HG02642 (cell line): ENCODE data around the gene TEPSIN.

Experiments used
- ATAC-seq: cut with Tn5 transposase; IDR thresholded peaks from one replicate; pipeline ENCODE4 v1.9.1; 2021; ENCODE audit warnings: mild to moderate bottlenecking; ENCODE audit not compliant: unreplicated experiment, poor library complexity

Gene TEPSIN

DNA sequence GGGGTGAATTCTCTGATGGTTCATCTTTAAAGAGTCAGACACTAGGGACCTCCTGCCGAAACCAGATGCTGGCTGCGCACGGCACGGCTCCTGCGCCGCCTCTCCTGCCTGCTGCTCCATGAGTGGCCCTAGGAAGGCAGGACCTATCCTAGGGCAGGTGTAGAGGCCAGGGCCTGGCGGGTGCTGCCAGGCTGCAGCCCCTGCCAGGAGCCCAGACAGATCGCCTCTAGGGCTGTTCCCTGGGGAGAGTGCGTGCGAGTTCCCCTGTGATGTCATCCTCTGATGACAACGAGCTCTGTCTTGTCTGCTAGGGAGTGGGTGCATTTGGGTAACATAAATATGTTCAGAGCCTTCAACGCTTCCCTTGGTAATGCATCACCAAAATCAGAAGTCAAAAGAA lies 32.4 kb upstream of the TEPSIN start:
- no peak for ATAC-seq

DNA sequence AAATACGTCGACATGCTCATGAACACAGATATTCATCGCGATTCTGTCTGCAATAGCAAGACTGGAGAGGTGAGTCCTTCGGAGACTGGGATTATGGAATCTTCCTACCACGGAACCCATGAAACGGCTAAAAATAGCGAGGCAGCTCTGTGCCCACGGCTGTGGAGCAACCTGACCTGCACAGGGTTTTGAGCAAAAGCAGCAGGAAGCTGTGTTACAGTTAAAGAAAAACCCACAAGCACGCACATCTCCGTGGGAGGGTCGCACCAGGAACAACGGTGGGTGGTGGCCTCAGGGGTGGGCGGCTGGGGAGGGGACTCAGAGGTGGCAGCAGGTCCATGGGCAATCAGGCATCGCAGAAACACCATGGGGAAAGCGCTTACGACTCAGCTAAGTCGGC lies 31.4 kb upstream of the TEPSIN start:
- no peak for ATAC-seq

DNA sequence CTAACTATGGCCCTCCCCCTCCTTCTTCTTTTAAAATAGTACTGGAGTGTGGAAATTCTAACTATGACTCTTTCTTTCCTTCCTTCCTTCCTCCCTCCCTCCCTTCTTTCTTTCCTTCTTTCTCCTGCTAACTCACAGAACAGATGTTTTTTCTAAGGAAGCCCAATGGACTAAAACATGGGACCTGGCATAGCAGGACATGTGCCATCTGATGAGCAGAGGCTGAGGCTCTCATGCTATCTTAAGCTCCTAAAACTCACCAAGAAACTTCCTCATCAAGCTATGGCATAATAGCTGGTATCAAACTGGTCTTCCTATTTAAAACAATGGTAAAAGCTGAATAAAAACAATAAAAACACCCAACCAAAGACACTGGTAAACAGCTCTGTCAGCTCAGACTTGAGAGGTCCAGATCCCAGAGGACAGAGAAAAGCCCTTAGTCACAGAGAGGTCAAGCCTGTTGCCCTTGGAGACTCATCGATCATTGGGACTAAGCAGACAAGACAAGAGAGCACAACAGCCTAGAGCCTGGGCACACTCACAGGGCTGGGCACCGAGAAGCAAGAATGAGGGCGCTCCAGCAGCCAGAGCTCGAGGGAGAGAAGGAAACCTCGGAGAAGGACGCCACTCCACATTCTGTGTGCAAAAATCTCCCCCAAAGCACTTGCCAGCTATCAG lies 28.7 kb upstream of the TEPSIN start:
- ATAC-seq, result no peak

GRCh38 chr17:81265576-81265975 lies 26.7 kb upstream of the TEPSIN start:
- no peak for ATAC-seq

- no peak for ATAC-seq
These were observed 25.8 kb upstream of the TEPSIN start for GRCh38 chr17:81264640-81265039.

DNA sequence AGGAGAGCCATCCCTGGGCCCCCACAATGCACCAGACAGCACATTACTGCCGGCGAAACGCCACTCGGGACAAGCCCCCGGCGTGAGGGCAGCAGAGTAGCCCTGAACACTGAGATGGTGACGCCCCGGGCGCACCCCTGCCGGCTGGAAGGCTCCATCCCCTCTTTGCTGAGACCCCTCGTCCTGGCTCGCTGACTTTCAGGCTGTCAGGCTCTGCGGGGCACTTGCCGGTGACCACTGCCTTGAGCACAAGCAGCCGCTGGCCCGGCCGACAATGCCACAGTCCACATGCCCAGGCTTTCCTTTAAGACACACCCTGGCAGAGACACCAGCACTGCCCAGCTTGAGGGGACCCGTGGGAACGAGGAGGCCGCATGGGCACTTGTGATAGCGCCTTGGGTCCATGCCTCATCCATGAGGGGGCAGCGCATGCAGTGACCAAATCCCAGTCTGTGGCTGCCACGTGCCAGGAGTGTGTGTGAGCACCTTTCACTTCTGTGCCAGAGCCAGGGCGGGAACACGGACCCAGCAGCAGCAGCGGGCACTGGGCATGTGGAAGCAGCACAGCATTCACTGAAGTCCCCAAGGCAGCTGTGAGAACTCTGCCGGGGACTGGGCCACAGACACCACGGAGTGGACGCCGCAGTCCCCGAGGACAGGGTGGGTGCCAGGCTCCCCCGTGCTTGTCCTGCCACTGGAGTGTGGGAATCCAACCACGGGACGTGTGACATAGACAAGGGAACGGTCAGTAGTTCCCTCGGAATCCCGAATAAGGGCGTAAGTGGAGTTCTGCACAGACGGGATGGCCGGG lies 24.7 kb upstream of the TEPSIN start:
- no peak for ATAC-seq

DNA sequence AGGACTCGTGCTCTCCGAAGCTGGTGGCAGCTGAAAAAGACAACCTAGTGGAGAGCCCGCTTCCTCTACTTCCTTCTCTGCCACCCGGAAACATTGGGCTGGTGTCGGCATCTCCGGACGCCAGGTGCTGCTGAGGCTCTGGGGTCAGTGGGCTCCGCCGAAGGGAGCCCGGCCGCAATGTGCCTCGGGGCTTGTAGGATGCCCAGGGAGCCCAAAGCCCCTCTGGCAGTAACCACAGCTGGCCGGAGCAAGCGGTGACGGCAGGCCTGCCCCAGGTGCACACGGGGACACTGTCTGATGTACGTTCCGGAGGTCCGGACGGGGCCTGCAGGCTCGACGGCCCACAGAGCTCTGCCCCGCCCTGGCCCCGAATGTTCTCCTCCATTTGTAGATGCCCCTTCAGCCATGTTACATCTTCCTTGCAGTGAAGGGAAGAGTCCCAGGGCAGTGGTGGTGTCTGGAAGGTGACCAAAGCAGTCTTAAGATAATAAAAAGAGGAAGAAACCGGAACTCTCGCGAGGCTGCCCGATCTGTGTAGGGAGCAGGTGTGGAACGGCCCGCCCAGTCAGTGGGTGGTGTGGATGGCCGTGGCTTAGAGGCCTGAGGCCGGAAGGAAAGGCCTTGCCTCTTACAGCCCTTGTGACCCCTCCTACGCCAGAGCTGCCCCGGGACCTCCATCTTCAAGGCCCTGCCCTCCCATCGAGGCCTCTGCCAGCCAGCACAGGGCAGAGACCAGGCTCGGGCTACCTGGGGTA lies 22.9 kb upstream of the TEPSIN start:
- ATAC-seq, result no peak

- ATAC-seq, result no peak
These were observed 22.2 kb upstream of the TEPSIN start for GRCh38 chr17:81261096-81261495.

GRCh38 chr17:81260641-81261040 lies 21.8 kb upstream of the TEPSIN start:
- no peak for ATAC-seq

DNA sequence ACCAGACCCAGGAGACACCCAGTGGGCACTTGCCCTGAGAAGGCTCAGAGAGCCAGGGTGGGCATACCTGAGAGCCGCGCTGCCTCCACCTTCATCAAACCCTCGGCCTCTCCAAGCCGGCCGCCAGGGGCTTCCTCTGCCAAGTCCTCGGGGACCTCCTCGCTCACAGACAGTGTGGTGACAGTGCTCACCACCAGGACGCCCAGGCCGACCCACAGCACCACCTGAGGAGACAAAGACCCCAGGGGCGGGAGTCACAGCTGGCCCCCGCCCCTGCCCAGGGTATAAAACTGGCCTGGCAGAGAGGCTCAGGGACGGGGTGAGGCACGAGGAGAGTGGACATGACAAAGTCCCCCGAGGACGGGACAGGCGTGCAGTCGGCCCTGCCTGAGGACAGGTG lies 21.3 kb upstream of the TEPSIN start:
- no peak for ATAC-seq

DNA sequence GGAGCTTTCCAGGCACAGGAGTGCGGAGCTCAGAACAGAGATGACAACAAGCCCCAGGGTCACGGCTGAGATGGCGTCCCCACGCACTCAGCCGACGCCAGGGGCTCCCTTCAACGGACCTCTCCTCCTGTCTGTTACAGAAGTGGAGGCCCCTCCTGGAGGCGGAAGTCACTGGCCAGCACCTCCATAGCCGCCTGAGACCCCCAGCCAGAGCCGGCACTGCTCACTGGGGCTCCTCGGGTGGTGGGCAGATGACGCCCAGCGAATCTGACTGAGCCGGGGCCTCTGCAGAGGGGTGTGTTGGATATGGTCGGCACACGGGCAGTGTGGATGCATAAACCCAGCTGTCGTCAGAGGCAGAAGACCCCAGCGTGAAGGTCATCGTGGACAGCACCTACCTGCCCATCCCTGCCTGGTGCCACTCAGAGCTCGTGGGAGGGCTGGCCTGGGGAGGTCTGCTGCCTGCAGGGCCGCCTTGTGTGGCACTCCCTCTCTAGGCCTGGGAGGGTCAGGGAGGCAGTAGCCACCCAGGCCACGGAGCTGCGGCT lies 20.3 kb upstream of the TEPSIN start:
- no peak for ATAC-seq

DNA sequence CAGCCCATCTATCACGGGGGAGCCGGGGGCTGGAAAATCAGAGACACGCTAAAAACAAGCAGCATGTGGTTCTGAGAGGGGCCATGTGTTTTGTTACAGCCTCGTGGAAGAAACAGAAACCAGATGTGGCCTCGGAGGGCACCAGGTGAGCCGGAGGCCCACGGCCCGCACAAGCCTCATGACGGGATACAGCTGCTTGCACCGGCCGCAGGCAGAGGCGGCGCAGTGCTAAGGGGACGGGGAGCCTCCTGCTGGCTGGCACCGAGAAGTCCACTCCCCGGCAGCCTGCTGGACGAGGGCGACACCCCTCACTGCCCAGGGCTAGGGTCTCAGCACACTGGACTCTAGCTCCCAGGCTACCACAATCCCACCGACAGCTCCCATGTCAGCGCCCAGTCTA lies 19.4 kb upstream of the TEPSIN start:
- no peak for ATAC-seq

GRCh38 chr17:81257533-81257932 lies 18.7 kb upstream of the TEPSIN start:
- ATAC-seq, result no peak

DNA sequence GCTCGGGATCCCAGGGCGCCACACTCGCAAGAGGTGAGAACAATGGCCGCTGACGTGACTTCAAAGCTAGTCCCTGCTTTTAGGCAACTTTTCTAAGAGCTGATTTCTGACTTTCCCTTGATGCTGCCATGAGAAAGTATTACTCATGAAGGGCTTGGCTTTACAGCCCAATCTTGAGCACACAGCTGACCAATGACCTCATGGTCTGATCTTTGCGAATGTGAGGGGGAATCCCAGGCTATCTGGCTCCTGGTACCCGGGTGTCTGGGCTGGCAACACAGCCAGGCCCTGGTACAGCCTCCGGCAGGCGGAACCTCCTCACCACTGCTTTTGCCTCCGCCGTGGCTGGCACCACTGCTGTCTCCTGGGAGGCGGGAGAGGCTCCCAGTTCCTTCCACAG lies 17.8 kb upstream of the TEPSIN start:
- ATAC-seq, result no peak

- no peak for ATAC-seq
These were observed 16.3 kb upstream of the TEPSIN start for GRCh38 chr17:81254955-81255717.

DNA sequence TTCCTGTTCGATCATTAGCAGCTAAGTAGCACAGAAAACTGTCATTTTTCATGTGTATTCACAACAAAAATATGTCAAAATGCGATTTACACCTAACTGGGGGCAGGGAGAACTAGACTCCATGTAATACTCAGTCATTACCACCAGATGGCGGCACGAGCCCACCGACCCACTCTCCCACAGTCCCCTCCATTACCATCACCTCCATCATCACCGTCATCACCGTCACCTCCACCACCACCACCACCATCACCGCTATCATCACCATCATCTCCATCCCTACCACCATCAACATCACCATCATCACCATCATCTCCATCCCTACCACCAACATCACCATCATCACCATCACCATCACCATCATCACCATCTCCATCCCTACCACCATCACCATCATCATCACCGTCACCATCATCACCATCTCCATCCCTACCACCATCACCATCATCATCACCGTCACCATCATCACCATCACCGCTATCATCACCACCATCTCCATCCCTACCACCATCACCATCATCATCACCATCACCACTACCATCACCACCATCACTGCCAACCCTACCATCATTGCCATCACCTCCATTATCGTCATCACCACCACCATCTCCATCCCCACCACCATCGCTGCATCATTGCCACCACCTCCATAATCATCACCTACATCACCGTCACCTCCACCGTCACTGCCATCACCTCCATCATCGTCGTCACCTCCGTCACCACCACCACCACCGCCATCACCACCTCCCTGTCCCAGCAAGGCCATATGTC lies 14.7 kb upstream of the TEPSIN start:
- ATAC-seq, result no peak

GRCh38 chr17:81252987-81253329 lies 14.1 kb upstream of the TEPSIN start:
- ATAC-seq, result no peak

- ATAC-seq, result no peak
These were observed 13.6 kb upstream of the TEPSIN start for GRCh38 chr17:81252326-81252986.

DNA sequence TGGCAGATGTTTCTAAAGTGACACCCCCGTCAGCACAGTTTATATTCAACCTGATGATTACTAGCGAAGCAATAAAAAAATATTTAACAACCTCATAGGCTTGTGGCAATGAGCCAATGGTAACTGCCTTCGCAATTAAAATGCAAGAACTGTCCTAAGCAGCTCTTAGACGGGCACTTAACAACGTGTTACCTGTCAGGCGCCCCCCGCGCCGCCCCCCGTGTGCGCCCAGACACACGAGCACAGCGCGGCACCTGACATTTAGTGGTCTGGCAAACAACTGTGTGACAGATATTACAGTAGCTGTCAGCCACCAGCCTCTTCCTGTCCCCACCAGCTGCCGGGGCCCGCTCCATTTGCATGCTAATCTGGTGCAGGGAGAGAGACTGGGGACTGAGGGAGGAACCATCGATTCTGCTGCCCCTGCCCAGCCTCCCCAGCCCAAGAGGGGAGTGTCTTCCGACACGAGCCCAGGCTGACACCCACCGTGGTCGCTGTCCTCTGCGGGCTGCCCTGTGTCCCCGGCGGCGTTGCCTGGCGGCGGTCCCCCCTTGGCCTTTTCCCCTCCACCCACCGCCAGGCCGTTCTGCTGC lies 12.9 kb upstream of the TEPSIN start:
- no peak for ATAC-seq
